Endometrial microvascular endothelial cells (primary cell): ENCODE results near the gene DCTPP1. TPM values are rescaled to one million over a fixed set of nuclear protein-coding genes. Genes with fewer than 3 reads are reported as not detected.
"Not testable (repeated sequence)": the region's sequence is repeated elsewhere in the genome, so short reads cannot be mapped to it uniquely, and the experiment has no call there.

Experiments used
- in situ Hi-C: cut with HindIII; loops from 2 replicates; pipeline ENCODE4 v1.10.0; 2017; ENCODE audit warnings: low sequenced_read_pairs, low pct_unique_long_range_greater_than_20kb; ENCODE audit errors: inconsistent ontology term
- total RNA-seq: library from RNA; depleted of rRNA; stranded (reverse); fragments of >200 nt; gene quantifications from one replicate; pipeline ENCODE4 v1.2.3, GENCODE V29; 2015; ENCODE audit errors: inconsistent ontology term

DCTPP1 gene
- total RNA-seq: 66.6 TPM

- in situ Hi-C loops: no loop called here
Observed at GRCh38 chr16:30429678-30430427, at the start of gene DCTPP1. Gene DCTPP1, minus strand, starts transcription at chr16:30430030. Its CDS starts 50 bp downstream, at chr16:30429980.

- in situ Hi-C loops: no loop called here
Observed at GRCh38 chr16:30478766-30479478, 49.1 kb upstream of the DCTPP1 start.

- in situ Hi-C loops: not testable (repeated sequence)
Observed at GRCh38 chr16:30477773-30478172, 47.9 kb upstream of the DCTPP1 start.

GRCh38 chr16:30476991-30477390, 47.2 kb upstream of the DCTPP1 start:
- in situ Hi-C loops: no loop called here

- in situ Hi-C loops: no loop called here
Observed at GRCh38 chr16:30474684-30475083, 44.9 kb upstream of the DCTPP1 start.

GRCh38 chr16:30474074-30474452, 44.2 kb upstream of the DCTPP1 start:
- in situ Hi-C loops: no loop called here

GRCh38 chr16:30473231-30474073, 43.6 kb upstream of the DCTPP1 start:
- in situ Hi-C loops: no loop called here

- in situ Hi-C loops: no loop called here
Observed at GRCh38 chr16:30472328-30472942, 42.6 kb upstream of the DCTPP1 start, which contains the start of gene ITGAL. Gene ITGAL, plus strand, starts transcription at chr16:30472742. Its CDS starts 96 bp downstream, at chr16:30472838.

- in situ Hi-C loops: no loop called here
Observed at GRCh38 chr16:30470632-30470995, 40.8 kb upstream of the DCTPP1 start.

GRCh38 chr16:30470170-30470512, 40.3 kb upstream of the DCTPP1 start:
- in situ Hi-C loops: no loop called here

GRCh38 chr16:30464078-30464477, 34.2 kb upstream of the DCTPP1 start:
- in situ Hi-C loops: no loop called here

GRCh38 chr16:30461426-30461825, 31.6 kb upstream of the DCTPP1 start:
- in situ Hi-C loops: not testable (repeated sequence)

GRCh38 chr16:30459456-30459855, 29.6 kb upstream of the DCTPP1 start:
- in situ Hi-C loops: no loop called here

GRCh38 chr16:30458561-30459394, 28.9 kb upstream of the DCTPP1 start:
- in situ Hi-C loops: no loop called here

- in situ Hi-C loops: no loop called here
Observed at GRCh38 chr16:30457743-30458560, 28.1 kb upstream of the DCTPP1 start.

GRCh38 chr16:30457256-30457655, 27.4 kb upstream of the DCTPP1 start:
- in situ Hi-C loops: no loop called here

- in situ Hi-C loops: no loop called here
Observed at GRCh38 chr16:30456302-30456701, 26.5 kb upstream of the DCTPP1 start.
